HG03025 (cell line): ENCODE results near the gene IQSEC1.

Experiments
- ATAC-seq: cut with Tn5 transposase; IDR thresholded peaks from one replicate; pipeline ENCODE4 v1.9.1; 2021; ENCODE audit warnings: mild to moderate bottlenecking, moderate library complexity; ENCODE audit not compliant: unreplicated experiment, low FRiP score

The IQSEC1 gene

DNA sequence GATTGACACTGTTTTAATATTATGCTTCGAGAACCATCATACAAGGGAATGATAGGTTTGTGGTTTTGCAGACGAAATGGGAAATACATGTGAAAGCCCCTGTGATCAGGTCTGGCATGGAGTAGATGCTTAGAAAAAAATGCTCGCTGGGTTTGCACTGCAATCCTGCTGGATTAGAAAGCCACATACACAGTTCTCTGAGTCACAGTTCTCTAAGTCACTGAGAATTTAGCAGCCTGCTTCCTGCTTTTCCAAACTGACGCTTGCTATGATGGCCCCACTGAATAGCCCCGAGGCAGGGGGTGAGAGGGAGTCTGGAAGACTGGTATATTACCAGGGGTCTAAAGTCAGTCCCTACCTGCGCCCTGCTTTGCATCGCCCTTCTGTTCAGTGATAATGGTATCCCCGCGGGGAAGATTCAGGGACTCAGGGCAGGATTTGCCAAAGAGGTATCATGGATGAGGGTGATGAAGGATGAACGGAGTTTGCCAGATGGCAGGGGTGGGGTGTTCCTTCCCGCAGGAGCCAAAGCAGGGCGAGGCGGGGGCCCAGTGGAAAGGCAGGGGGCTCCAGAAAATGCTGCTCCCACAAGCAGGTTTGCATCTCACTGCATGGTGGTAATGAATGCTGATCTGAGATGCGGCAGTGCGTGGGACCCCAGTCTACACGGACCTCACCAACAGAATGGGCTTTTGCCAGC, 82.3 kb downstream of the IQSEC1 start:
- no peak for ATAC-seq

DNA sequence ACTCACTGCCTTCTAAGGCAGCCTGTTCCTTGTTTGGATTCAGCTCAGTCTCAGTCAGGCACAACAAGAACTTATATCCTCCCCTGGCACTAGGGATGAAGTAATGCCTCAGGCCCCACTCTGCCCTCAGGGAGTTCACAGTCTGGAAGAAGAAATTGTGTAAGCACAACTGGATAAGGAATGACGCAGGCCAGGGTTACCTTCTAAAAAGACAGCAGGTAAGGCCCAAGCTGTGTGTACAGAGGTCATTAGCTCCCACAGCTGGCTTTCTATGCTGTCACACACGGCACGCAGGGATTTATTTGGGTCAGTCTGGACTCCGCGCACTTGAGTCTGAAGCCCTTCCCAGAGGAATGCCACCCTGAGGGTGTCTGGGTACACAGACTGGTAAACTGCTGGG, 82.9 kb downstream of the IQSEC1 start:
- ATAC-seq = no peak

DNA sequence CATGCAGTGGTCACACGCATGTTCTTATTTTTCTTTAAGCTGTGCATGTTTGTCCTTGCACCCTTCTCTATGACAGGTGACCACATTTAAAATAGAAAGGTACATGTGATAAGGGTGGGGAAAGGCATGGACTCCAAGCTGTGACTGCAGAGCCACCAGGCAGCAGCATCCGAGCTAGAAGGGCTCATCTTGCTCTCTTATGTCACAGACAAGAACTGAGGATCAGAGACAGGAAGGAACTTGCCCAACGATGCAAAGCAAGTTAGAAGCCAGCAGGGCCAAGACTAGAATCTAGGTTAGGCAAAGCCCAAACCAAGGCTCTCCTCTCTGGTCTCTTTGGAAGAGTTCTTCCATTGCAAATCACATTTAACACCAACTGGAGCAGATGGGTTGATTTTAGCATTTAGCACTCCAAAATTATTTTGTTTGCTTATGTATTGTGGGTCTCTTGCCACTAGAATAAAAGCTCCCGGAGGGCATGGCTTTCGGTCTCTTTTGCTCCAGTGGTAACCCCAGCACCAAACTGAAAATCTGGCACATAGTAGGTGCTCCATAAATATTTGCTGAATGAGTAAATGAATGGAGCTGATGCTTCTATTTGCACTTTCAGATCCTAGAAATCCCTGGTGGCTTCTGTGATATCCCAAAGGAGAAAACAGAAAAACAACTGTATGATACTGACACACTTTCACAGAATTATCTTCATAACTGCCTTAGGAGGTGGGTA, 84.3 kb downstream of the IQSEC1 start:
- no peak for ATAC-seq

DNA sequence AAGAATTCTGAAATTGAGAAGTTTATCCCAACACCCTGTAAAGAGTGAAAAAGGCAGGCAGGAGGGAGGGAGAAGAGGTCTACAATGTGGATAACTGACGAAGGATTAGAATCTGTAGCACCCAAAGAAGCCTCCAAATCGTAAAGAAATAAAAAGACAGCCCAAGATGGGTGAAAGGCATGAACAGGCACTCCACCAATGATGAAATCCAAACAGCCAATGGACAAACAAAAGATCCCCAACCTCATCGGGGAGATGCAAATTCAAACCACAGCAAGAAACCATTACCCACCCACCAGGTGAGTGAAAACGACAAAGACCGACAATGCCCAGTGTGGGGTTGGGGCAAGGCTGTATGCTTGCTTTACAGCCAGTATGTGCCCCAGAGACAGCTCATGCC, 85.6 kb downstream of the IQSEC1 start:
- ATAC-seq = no peak

DNA sequence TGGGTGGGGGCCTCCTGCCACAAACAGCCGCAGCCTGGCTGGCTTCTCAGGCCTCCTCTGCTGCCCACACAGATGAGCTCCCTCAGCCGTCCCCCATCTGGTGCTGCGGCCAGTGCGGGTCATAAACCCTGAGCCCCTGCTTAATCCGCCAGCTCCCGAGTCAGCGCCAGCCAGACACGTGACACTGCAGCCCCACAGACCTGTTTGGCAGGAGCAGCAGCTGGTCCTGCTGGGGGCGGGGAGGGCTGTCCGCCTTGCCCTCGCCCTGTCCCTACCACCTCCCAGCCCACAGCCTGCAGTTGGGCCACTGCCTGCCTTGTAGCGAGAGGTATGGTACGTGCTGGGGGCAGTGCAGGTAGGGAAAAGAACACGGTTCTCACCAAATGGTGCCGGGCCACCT, 86.2 kb downstream of the IQSEC1 start:
- no peak for ATAC-seq

DNA sequence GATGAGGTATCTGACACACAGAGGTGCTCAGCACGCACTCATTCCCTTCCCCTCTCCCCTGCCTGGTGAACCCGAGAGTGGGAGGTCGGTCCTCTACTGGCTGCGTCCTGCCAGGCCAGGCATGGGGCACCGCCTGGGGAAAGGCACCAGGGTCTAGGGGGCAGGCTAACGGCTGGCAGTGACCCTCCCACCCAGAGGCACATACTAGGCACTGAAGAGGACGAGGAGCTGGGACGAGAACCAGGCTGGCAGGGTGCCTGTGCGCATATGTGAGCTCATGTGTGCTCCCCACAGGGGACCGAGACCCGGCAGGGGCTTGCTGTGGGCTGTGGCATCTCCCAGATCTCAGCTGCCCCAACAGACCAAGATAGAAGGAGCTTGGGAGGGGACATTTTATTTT, 86.7 kb downstream of the IQSEC1 start:
- ATAC-seq = no peak

DNA sequence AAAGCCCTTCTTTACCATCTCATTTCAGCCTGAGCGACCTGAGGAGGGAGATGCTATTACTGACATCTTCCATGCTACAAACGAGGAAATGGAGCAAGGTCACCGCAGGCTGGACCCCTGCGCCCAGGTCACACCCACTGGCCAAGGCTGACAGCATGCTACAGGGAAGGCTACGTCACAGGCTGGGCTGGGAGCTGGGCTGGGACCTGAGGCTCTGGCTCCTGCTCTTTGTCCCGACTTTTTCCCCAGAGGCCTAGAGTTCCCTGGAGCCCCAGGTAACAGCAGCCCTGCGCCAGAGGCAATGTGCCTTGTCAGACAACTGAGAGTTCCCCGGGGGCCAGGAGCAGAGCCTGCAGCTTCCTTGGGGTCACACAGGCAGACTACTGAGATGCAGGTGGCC, 87.2 kb downstream of the IQSEC1 start:
- ATAC-seq = no peak

DNA sequence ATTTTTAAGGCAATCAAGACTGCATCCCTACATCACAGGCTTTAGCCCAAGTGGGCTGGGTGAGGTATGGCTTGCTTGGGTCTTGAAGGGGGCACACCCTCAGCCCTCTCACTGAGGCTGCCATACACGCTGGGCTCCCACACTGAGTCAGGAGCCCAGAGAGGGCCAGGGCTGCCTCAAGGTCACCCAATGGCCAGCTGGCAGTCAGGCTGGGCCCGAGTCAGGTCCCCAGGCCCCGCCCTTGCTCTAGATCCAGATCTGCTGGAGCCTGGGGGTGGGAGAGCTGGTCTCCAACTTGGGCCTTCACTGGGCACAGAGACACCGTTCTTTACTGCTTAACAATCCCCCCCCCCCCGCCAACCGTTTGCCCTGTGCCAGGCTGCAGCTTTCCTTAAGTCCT, 88.1 kb downstream of the IQSEC1 start:
- ATAC-seq = no peak

DNA sequence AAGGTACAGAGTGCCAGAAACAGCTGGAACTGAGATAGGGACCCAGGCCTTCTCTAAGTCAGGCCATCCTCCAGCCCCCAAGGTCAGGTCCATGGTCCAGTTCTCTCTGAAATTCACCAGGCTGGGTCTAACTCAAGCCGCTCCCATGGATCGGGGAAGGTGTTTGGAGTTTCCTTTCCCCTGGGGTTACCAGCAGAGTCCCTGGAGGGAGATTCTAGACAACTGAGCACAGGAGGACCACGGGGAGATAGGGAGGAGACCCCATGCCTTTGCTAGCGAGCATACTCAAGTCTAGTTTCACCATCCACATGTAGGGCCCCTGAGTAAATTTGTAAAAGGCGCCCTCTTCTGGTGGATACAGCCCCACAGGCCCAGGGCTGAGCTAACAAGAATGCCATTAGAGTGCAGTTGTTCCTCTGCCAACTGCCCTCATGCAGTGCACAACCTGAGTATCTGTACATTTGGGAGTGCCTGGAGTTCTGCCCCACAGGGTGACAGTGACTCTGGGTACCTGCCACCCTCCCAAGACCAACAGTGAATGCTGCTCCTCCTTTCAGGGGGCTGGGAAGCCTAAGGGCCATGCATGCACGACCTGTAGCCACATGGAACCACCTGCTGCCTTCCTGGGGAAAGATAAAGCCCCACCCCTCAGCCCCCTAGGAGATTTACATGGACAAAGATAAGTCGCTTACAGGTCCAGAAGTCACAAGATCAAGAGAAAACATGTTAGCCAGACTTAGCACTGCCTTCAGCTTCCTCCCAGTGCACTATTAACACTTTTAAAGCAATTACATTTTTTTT, 89.0 kb downstream of the IQSEC1 start:
- peak; percentile 43 for ATAC-seq

DNA sequence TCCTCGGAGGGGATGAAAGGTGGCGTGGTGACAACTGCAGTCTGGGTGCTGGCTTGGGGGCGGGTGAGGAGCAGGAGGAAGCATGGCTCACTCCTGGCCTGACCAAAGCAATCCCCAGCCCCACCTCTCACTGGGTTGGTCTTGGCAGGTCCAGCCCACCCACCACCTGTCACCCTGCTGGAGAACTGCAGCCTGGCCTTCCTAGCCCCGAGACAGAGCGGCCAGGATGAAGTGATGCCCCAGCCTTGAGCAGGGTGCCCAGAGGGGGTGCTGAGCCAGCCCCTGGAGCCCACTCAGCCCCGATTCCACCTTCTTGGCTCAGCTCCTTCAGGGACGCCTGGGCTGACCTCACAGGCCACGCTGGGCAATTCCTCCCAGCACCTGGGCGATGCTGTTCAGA, 89.9 kb downstream of the IQSEC1 start:
- ATAC-seq = no peak

DNA sequence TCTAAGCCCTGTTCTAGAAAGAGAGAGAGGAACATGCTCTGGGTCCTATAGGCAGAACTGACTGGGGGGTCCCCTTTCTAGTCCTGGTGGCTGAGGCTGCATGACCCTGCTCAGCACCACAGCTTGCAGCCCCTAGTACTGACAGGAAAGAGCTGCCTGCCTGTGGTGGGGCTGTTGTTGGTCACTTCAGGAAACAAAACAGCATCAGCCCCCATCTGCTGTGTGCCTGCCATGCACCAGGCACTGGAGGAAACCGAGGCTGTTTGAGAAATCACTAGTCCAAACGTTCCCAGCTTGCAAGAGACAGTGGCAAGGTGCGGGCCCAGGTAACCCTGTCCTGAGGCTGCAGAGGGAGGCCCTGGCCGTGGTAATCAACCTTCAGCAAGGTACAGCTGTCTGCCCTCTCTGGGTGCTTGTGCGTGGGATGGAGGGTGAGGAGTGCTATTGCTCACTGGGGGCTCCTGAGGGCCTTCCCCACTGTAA, 90.6 kb downstream of the IQSEC1 start:
- no peak for ATAC-seq

- no peak for ATAC-seq
These were observed 91.6 kb downstream of the IQSEC1 start for GRCh38 chr3:12981306-12982275.

DNA sequence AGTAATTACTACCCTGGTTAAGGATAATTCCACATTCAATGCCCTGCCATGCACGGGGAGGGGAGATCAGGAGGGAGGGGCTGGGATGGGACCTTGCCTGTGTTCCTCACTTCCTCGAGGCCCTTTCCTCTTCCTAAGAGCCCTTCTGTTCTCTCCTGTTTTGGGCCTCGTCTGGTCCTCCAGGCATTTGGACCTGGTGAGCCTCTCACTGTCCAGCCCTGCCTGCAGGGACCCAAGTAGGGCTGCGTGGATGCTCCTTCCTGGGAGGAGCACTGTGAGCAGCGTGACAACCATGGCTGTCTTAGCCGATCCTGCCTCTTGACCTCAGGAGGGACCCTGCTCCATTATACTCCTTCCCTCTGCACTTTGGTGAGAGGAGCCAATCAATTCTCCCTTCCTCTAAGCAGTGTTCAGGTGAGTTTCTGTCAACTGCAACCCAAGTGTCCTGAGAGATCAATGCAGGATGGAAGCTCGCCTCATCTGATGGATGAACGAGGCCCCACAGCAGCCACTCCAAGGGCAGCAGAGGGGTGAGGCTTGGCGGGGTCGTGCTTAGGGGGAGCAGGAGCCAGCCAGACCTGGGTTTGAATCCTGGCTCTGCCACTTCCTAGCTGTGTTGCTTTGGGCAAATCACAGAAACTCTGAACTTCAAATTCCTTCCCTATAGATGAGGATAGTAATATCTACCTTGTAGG, 92.5 kb downstream of the IQSEC1 start:
- ATAC-seq = no peak

- ATAC-seq = no peak
These were observed 93.2 kb downstream of the IQSEC1 start for GRCh38 chr3:12979947-12980487.

GRCh38 chr3:12979151-12979946, 93.9 kb downstream of the IQSEC1 start:
- no peak for ATAC-seq

- no peak for ATAC-seq
These were observed 94.5 kb downstream of the IQSEC1 start for GRCh38 chr3:12978682-12979081.

GRCh38 chr3:12977117-12977808, 96.0 kb downstream of the IQSEC1 start:
- ATAC-seq = no peak
